Activated CD4-positive, alpha-beta T cell treated with anti-CD3 and anti-CD28 coated beads for 36 hours (primary cell): ENCODE measurements around the gene PHACTR1. TPM values are rescaled to one million over a fixed set of nuclear protein-coding genes. Genes with fewer than 3 reads are reported as not detected.

ENCODE experiments used
- ATAC-seq: fragments of 200-7000 bp; cut with Tn5 transposase; one replicate; pipeline ENCODE4 v1.10.0; 2021; ENCODE audit warnings: mild to moderate bottlenecking, moderate library complexity
- CTCF ChIA-PET: fragments of 350-600 bp; sonication (Branson Sonifier 250); formaldehyde crosslinking; loops from one replicate; lab custom pipeline; 2021; ENCODE audit warnings: antibody characterized with exemption; lab: Charles Lee
- POLR2A ChIA-PET: fragments of 350-600 bp; sonication (Branson Sonifier 250); formaldehyde crosslinking; loops from one replicate; lab custom pipeline; 2021; ENCODE audit warnings: antibody characterized with exemption, inconsistent platforms; lab: Charles Lee
- DNase-seq: peaks from one replicate; pipeline ENCODE4 v3.0.0-alpha.2; 2020
- H3K27ac Mint-ChIP-seq: one replicate; pipeline ENCODE4 v1.8.0; 2021; ENCODE audit warnings: mixed read lengths
- H3K27me3 Mint-ChIP-seq: one replicate; pipeline ENCODE4 v1.8.0; 2021; ENCODE audit warnings: mixed read lengths
- H3K36me3 Mint-ChIP-seq: one replicate; pipeline ENCODE4 v1.8.0; 2021; ENCODE audit warnings: low read depth, mixed read lengths
- H3K4me1 Mint-ChIP-seq: one replicate; pipeline ENCODE4 v1.8.0; 2021; ENCODE audit warnings: mixed read lengths
- H3K4me3 Mint-ChIP-seq: one replicate; pipeline ENCODE4 v1.8.0; 2021; ENCODE audit warnings: mild to moderate bottlenecking, moderate library complexity, mixed read lengths
- H3K9me3 Mint-ChIP-seq: one replicate; pipeline ENCODE4 v1.8.0; 2021; ENCODE audit warnings: low read depth, mixed read lengths
- intact Hi-C, 2 experiments: fragments of 100-400 bp; cut with DNase I in 1 of 2; cut with micrococcal nuclease in 1 of 2; formaldehyde crosslinking; loops; one replicate each; pipeline versions ENCODE4 v1.14.2 to v1.15.1; 2022 to 2024; cut with DNase I, micrococcal nuclease
- total RNA-seq, 2 experiments: library from RNA; stranded (reverse); gene quantifications; one replicate each; pipeline ENCODE4 v1.2.3, GENCODE V29; 2021

Gene PHACTR1
- total RNA-seq, 2 experiments from 2014 or later, result 0.07 TPM; not detected in 1

DNA sequence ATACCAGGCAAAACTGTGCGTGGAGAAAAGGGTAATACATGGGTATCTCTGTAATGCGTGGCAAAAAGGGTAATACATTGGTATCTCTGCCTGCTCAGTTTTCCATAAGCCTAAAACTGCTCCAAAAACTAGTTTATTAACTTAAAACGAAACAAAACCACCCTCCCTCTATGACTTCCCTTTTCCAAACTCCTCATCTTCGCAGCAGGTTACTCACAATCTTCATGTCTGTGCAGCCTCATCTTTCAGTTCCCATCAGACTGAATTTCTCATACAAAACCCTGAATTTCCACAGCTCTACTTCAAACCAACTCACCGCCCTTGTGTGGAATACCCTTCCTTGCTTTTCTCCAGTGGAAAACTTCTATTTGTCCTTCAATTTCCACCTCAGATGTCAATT, 199.4 kb downstream of the PHACTR1 start:
- no peaks in the 10 kb centered on the region for H3K4me1 Mint-ChIP-seq
- H3K4me3 Mint-ChIP-seq, result no peak overlapping the region
- no peak for ATAC-seq
- H3K36me3 Mint-ChIP-seq, result no peaks in the 10 kb centered on the region
- intact Hi-C loops, result no loop called here
- H3K9me3 Mint-ChIP-seq, result no peaks in the 10 kb centered on the region
- POLR2A ChIA-PET, result no interaction called here
- H3K27ac Mint-ChIP-seq, result no peak overlapping the region
- CTCF ChIA-PET, result no interaction called here
- no peak for DNase-seq
- H3K27me3 Mint-ChIP-seq, result peaks cover 2% of the 10 kb centered on the region

- ChIA-PET POLR2A (no interaction called here), CTCF (no interaction called here)
- intact Hi-C loops, result no loop called here
- H3K4me3 Mint-ChIP-seq, result no peak overlapping the region
- H3K9me3 Mint-ChIP-seq, result no peaks in the 10 kb centered on the region
- ATAC-seq (no peak), DNase-seq (no peak)
- peaks cover 2% of the 10 kb centered on the region for H3K27me3 Mint-ChIP-seq
- H3K27ac Mint-ChIP-seq, result no peak overlapping the region
- H3K36me3 Mint-ChIP-seq, result no peaks in the 10 kb centered on the region
- H3K4me1 Mint-ChIP-seq, result no peaks in the 10 kb centered on the region
These were observed 200.0 kb downstream of the PHACTR1 start for GRCh38 chr6:12916420-12917136.

DNA sequence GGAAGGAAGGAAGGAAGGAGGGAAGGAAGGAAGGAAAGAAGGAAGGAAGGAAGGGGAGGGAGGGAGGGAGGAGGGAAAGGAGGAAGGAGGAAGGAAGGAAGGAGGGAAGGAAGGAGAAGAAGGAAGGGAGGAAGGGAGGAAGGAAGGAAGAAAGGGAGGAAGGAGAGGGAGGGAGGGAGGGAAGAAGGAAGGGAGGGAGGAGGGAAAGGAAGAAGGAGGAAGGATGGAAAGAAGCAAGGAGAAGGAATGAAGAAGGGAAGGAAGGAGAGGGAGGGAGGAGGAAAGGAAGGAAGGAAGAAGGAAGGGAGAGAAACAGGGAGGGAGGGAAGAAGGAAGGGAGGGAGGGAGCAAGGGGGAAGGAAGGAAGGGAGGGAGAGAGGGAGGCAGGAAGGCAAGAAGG, 204.9 kb downstream of the PHACTR1 start:
- Mint-ChIP-seq H3K36me3 (no peaks in the 10 kb centered on the region), H3K4me1 (peaks cover 2% of the 10 kb centered on the region), H3K27ac (no peak overlapping the region), H3K9me3 (no peaks in the 10 kb centered on the region), H3K27me3 (peaks cover 4% of the 10 kb centered on the region), H3K4me3 (no peak overlapping the region)
- ChIA-PET CTCF (interaction anchor here (0.6 to 2.9 kb wide), 2 partner anchors 10 to 101 kb away, joined by 3 to 10 read pairs; no protein-coding TSS in a partner anchor), POLR2A (no interaction called here)
- DNase-seq (no peak), ATAC-seq (no peak)
- intact Hi-C loops, result no loop called here

DNA sequence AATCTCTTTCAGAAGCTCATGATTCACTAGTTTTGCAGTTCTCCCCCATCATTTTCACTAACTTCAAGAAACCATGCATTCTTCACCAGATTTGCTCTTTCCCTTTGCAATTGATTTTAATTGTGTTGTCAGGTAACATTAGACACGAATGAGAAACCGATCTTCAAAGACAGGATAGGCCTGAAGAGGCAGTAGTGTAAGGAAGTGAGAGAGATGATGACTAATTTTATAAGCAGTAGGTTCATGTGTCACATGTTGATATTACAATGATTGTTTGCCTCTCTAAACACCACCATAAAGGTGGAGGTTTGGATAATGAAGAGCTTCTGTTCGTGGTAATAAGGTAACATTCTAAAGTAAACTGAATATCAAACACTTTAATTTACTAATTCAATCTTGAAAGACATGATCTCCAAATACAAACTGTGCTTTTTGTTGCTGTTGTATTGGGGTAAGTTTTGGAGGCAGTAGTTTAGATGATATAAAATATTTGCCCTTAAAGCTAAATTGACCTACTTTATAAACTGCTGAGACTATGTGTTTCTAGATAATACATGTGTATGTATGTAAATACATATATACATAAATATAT, 207.2 kb downstream of the PHACTR1 start:
- DNase-seq, result no peak
- ChIA-PET CTCF (no interaction called here), POLR2A (no interaction called here)
- intact Hi-C loops, result no loop called here
- Mint-ChIP-seq H3K27me3 (peaks cover 7% of the 10 kb centered on the region), H3K27ac (no peak overlapping the region), H3K36me3 (no peaks in the 10 kb centered on the region), H3K4me1 (peaks cover 2% of the 10 kb centered on the region), H3K4me3 (no peak overlapping the region), H3K9me3 (no peaks in the 10 kb centered on the region)
- ATAC-seq, result peak; percentile 57

- H3K27ac Mint-ChIP-seq, result no peak overlapping the region
- H3K9me3 Mint-ChIP-seq, result no peaks in the 10 kb centered on the region
- POLR2A ChIA-PET, result no interaction called here
- DNase-seq (no peak), ATAC-seq (no peak)
- H3K4me1 Mint-ChIP-seq, result peaks cover 2% of the 10 kb centered on the region
- H3K36me3 Mint-ChIP-seq, result no peaks in the 10 kb centered on the region
- intact Hi-C loops, result no loop called here
- peaks cover 12% of the 10 kb centered on the region for H3K27me3 Mint-ChIP-seq
- H3K4me3 Mint-ChIP-seq, result no peak overlapping the region
- CTCF ChIA-PET, result no interaction called here
These were observed 208.3 kb downstream of the PHACTR1 start for GRCh38 chr6:12924911-12925310.

GRCh38 chr6:12927746-12928145, 211.2 kb downstream of the PHACTR1 start:
- ATAC-seq (no peak), DNase-seq (no peak)
- Mint-ChIP-seq H3K4me3 (no peak overlapping the region), H3K9me3 (no peaks in the 10 kb centered on the region), H3K27me3 (peaks cover 12% of the 10 kb centered on the region), H3K27ac (no peak overlapping the region), H3K36me3 (no peaks in the 10 kb centered on the region), H3K4me1 (peaks cover 2% of the 10 kb centered on the region)
- ChIA-PET POLR2A (no interaction called here), CTCF (no interaction called here)
- intact Hi-C loops, result no loop called here

DNA sequence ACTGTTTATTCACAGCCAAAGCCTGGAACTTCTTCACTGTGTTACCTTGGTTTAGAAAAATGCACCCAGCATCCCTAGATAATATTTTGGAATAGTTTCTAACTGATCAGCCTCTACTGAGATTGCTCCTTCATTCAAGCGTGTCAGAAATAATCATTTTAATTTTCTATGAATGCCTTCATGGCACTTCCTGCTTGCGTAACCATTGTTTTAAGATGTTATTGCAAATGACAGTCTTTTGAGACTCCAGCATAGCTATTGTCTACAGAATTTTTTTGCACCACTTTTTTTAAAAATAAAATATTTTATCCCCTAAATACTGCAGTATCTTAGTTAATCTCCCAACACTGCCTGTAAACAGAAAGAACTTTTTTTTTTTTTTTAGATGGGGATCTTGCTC, 213.1 kb downstream of the PHACTR1 start:
- ChIA-PET CTCF (no interaction called here), POLR2A (no interaction called here)
- intact Hi-C loops, result no loop called here

DNA sequence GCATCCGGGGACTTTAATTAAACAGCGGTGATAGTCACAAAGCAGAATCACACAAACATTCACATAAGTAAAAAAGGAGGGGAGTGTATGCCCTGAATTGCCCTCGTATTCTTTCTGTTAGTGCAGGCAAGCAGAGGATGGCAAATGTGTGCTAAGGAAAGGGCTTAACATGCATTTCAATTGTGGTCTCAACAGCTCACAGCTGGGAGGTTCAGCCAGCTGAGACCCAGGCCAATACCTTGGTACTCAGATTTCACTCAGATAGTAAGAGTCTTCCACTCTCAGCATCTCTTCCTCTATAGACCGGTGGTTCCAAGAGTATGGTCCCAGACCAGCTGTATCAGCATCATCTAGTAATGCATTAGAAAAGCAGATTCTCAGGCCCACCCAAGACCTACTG, 215.1 kb downstream of the PHACTR1 start:
- no peak for ATAC-seq
- ChIA-PET POLR2A (no interaction called here), CTCF (no interaction called here)
- H3K27me3 Mint-ChIP-seq, result peaks cover 7% of the 10 kb centered on the region
- H3K4me1 Mint-ChIP-seq, result no peaks in the 10 kb centered on the region
- no peaks in the 10 kb centered on the region for H3K9me3 Mint-ChIP-seq
- H3K27ac Mint-ChIP-seq, result no peak overlapping the region
- H3K36me3 Mint-ChIP-seq, result no peaks in the 10 kb centered on the region
- no peak overlapping the region for H3K4me3 Mint-ChIP-seq
- DNase-seq, result no peak
- intact Hi-C loops, result no loop called here

More for the DNA sequence above, 213.1 kb downstream of the PHACTR1 start:
- H3K27ac Mint-ChIP-seq, result no peak overlapping the region
- H3K27me3 Mint-ChIP-seq, result peaks cover 12% of the 10 kb centered on the region
- H3K36me3 Mint-ChIP-seq, result no peaks in the 10 kb centered on the region
- no peak overlapping the region for H3K4me3 Mint-ChIP-seq
- no peak for DNase-seq
- H3K9me3 Mint-ChIP-seq, result no peaks in the 10 kb centered on the region
- H3K4me1 Mint-ChIP-seq, result no peaks in the 10 kb centered on the region
- ATAC-seq, result no peak

GRCh38 chr6:12935637-12936036, 219.1 kb downstream of the PHACTR1 start:
- ATAC-seq (no peak), DNase-seq (no peak)
- Mint-ChIP-seq H3K4me1 (no peaks in the 10 kb centered on the region), H3K36me3 (no peaks in the 10 kb centered on the region), H3K27ac (no peak overlapping the region), H3K4me3 (no peak overlapping the region), H3K27me3 (peaks cover 2% of the 10 kb centered on the region), H3K9me3 (no peaks in the 10 kb centered on the region)
- intact Hi-C loops, result no loop called here
- ChIA-PET POLR2A (interaction anchor here (0.7 kb wide), 1 partner anchor 38 kb away, joined by 3 read pairs; no protein-coding TSS in a partner anchor), CTCF (no interaction called here)

DNA sequence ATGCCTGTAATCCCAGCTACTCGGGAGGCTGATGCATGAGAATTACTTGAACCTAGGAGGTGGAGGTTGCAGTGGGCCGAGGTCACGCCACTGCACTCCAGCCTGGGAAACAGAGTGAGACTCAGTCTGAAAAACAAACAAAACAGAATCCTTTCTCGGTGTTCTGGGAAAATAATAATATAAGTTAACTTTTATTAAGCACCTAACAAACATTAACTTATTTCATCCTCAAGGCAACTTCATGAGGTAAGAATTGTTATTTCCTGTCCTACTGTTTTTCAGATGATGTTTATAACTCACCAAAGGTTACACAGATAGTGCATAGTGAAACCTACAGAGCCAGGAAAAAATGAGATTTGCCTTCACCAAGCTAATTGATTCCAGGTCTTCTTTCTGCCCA, 221.4 kb downstream of the PHACTR1 start:
- Mint-ChIP-seq H3K27me3 (peaks cover 4% of the 10 kb centered on the region), H3K27ac (no peak overlapping the region), H3K4me1 (peaks cover 3% of the 10 kb centered on the region), H3K4me3 (no peak overlapping the region), H3K9me3 (no peaks in the 10 kb centered on the region), H3K36me3 (no peaks in the 10 kb centered on the region)
- ChIA-PET POLR2A (no interaction called here), CTCF (no interaction called here)
- no peak for DNase-seq
- intact Hi-C loops, result no loop called here
- no peak for ATAC-seq

- CTCF ChIA-PET, result no interaction called here
- DNase-seq, result no peak
- POLR2A ChIA-PET, result no interaction called here
- peaks cover 4% of the 10 kb centered on the region for H3K27me3 Mint-ChIP-seq
- no peaks in the 10 kb centered on the region for H3K36me3 Mint-ChIP-seq
- H3K27ac Mint-ChIP-seq, result no peak overlapping the region
- peaks cover 3% of the 10 kb centered on the region for H3K4me1 Mint-ChIP-seq
- ATAC-seq, result no peak
- intact Hi-C loops, result no loop called here
- no peaks in the 10 kb centered on the region for H3K9me3 Mint-ChIP-seq
- no peak overlapping the region for H3K4me3 Mint-ChIP-seq
These were observed 222.7 kb downstream of the PHACTR1 start for GRCh38 chr6:12939314-12939713.

GRCh38 chr6:12941422-12941821, 224.9 kb downstream of the PHACTR1 start:
- POLR2A ChIA-PET, result no interaction called here
- H3K27me3 Mint-ChIP-seq, result peaks cover 12% of the 10 kb centered on the region
- H3K4me1 Mint-ChIP-seq, result peaks cover 3% of the 10 kb centered on the region
- no peak overlapping the region for H3K27ac Mint-ChIP-seq
- CTCF ChIA-PET, result interaction anchor here (0.6 kb wide), 1 partner anchor 15 kb away, joined by 3 read pairs; no protein-coding TSS in a partner anchor
- no peak overlapping the region for H3K4me3 Mint-ChIP-seq
- DNase-seq (peak; percentile 30), ATAC-seq (peak; percentile 76)
- intact Hi-C loops, result no loop called here
- no peaks in the 10 kb centered on the region for H3K9me3 Mint-ChIP-seq
- no peaks in the 10 kb centered on the region for H3K36me3 Mint-ChIP-seq
